HepG2 (cell line): ENCODE results near the gene LRRC45.
A peak's percentile ranks its signal among the peaks of the same experiment; 100 is the strongest.

Experiments used
- EZH2 ChIP-seq: conservative IDR thresholded peaks from 2 replicates; pipeline ENCODE4 v1.6.1; 2012; ENCODE audit warnings: mild to moderate bottlenecking, low read depth, low read length, moderate library complexity
- FOXK1 ChIP-seq: sonication (generic); formaldehyde crosslinking; IDR thresholded peaks from 2 replicates; pipeline ENCODE4 v1.4.0; 2020; ENCODE audit warnings: low read depth, missing genetic modification reagents, borderline replicate concordance
- JUNB ChIP-seq: sonication (generic); formaldehyde crosslinking; IDR thresholded peaks from 2 replicates; pipeline ENCODE4 v1.8.0; 2022; ENCODE audit warnings: missing genetic modification reagents, mild to moderate bottlenecking, borderline replicate concordance
- MEIS1 ChIP-seq: sonication (generic); formaldehyde crosslinking; IDR thresholded peaks from 2 replicates; pipeline ENCODE4 v1.9.0; 2021; ENCODE audit warnings: mild to moderate bottlenecking, missing genetic modification reagents, moderate library complexity, borderline replicate concordance
- ZFP36 ChIP-seq: fragments of 150-350 bp; IDR thresholded peaks from 2 replicates; pipeline ENCODE4 v1.6.1; 2018; ENCODE audit warnings: borderline replicate concordance, low read length, low read depth; ENCODE audit not compliant: partially characterized antibody
- ZNF24 ChIP-seq: fragments of 450-650 bp; IDR thresholded peaks from 2 replicates; pipeline ENCODE4 v1.6.1; 2017; ENCODE audit warnings: antibody characterized with exemption, mild to moderate bottlenecking
- ZNF484 ChIP-seq: sonication (generic); formaldehyde crosslinking; IDR thresholded peaks from 2 replicates; pipeline ENCODE4 v1.5.1; 2020; ENCODE audit warnings: mild to moderate bottlenecking, low read depth, missing genetic modification reagents, borderline replicate concordance
- TF ChIP-seq, protein P1 (sequence below): IDR thresholded peaks from 2 replicates; pipeline ENCODE4 v1.6.1; 2016; ENCODE audit warnings: low read depth, missing genetic modification reagents, missing compliant biosample characterization
- TF ChIP-seq, protein P2 (sequence below): sonication (generic); formaldehyde crosslinking; IDR thresholded peaks from 2 replicates; pipeline ENCODE4 v1.4.0; 2020; ENCODE audit warnings: mild to moderate bottlenecking, missing genetic modification reagents
- TF ChIP-seq, protein P3 (sequence below): sonication (generic); formaldehyde crosslinking; IDR thresholded peaks from 2 replicates; pipeline ENCODE4 v1.5.0; 2020; ENCODE audit warnings: mild to moderate bottlenecking, missing genetic modification reagents, moderate library complexity

DNA sequence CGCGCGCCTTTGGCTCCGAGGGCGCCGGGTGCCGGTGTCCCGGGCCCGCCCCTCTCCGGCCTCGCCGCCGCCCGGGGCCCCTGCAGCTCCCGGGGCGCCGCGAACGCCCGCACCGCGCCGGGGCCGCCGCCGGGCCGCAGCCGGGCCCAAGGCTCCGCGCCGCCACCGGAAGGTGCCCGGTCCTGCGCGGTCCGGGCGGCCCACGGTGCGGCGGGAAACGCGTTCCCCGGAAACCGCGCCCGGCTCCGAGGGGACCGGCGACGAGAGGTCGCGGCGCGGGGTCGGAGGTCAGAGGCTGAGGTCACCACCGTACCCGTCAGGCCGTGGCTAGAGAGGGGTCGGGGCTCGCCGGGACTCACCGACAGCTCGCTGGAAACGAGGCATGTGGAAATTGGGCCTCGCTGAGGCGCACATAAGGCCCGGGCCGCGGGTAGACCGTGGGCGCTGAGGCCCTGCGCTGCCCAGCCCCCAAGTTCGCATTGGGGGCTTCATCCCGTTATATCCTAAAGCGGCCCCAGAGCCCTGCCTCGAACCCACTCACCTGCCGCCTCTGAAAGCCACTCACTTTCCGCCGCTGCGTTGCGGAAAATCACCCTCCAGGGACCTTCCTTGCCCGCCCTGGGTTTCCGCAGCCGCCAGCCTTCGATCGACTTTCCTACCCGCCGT lies 42.7 kb downstream of the LRRC45 start, which contains the start of gene DUS1L:
- TF ChIP-seq ZNF484 (CRISPR knock-in tag) (peak; percentile 80; the same call in 1 of the 2 replicates), MEIS1 (CRISPR knock-in tag) (peak; percentile 62; the same call in 1 of the 2 replicates), JUNB (CRISPR knock-in tag) (no peak), ZNF24 (no peak), ZFP36 (no peak), FOXK1 (CRISPR knock-in tag) (peak; percentile 72; the same call in 1 of the 2 replicates), EZH2 (no peak)
- TF ChIP-seq, protein P1, sequence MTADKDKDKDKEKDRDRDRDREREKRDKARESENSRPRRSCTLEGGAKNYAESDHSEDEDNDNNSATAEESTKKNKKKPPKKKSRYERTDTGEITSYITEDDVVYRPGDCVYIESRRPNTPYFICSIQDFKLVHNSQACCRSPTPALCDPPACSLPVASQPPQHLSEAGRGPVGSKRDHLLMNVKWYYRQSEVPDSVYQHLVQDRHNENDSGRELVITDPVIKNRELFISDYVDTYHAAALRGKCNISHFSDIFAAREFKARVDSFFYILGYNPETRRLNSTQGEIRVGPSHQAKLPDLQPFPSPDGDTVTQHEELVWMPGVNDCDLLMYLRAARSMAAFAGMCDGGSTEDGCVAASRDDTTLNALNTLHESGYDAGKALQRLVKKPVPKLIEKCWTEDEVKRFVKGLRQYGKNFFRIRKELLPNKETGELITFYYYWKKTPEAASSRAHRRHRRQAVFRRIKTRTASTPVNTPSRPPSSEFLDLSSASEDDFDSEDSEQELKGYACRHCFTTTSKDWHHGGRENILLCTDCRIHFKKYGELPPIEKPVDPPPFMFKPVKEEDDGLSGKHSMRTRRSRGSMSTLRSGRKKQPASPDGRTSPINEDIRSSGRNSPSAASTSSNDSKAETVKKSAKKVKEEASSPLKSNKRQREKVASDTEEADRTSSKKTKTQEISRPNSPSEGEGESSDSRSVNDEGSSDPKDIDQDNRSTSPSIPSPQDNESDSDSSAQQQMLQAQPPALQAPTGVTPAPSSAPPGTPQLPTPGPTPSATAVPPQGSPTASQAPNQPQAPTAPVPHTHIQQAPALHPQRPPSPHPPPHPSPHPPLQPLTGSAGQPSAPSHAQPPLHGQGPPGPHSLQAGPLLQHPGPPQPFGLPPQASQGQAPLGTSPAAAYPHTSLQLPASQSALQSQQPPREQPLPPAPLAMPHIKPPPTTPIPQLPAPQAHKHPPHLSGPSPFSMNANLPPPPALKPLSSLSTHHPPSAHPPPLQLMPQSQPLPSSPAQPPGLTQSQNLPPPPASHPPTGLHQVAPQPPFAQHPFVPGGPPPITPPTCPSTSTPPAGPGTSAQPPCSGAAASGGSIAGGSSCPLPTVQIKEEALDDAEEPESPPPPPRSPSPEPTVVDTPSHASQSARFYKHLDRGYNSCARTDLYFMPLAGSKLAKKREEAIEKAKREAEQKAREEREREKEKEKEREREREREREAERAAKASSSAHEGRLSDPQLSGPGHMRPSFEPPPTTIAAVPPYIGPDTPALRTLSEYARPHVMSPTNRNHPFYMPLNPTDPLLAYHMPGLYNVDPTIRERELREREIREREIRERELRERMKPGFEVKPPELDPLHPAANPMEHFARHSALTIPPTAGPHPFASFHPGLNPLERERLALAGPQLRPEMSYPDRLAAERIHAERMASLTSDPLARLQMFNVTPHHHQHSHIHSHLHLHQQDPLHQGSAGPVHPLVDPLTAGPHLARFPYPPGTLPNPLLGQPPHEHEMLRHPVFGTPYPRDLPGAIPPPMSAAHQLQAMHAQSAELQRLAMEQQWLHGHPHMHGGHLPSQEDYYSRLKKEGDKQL (CRISPR knock-in tag), result 0 out of 2 replicates have a peak, but pooled peaks have one; percentile 45
- TF ChIP-seq, protein P2, sequence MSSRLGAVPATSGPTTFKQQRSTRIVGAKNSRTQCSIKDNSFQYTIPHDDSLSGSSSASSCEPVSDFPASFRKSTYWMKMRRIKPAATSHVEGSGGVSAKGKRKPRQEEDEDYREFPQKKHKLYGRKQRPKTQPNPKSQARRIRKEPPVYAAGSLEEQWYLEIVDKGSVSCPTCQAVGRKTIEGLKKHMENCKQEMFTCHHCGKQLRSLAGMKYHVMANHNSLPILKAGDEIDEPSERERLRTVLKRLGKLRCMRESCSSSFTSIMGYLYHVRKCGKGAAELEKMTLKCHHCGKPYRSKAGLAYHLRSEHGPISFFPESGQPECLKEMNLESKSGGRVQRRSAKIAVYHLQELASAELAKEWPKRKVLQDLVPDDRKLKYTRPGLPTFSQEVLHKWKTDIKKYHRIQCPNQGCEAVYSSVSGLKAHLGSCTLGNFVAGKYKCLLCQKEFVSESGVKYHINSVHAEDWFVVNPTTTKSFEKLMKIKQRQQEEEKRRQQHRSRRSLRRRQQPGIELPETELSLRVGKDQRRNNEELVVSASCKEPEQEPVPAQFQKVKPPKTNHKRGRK (CRISPR knock-in tag), result no peak
- TF ChIP-seq, protein P3, sequence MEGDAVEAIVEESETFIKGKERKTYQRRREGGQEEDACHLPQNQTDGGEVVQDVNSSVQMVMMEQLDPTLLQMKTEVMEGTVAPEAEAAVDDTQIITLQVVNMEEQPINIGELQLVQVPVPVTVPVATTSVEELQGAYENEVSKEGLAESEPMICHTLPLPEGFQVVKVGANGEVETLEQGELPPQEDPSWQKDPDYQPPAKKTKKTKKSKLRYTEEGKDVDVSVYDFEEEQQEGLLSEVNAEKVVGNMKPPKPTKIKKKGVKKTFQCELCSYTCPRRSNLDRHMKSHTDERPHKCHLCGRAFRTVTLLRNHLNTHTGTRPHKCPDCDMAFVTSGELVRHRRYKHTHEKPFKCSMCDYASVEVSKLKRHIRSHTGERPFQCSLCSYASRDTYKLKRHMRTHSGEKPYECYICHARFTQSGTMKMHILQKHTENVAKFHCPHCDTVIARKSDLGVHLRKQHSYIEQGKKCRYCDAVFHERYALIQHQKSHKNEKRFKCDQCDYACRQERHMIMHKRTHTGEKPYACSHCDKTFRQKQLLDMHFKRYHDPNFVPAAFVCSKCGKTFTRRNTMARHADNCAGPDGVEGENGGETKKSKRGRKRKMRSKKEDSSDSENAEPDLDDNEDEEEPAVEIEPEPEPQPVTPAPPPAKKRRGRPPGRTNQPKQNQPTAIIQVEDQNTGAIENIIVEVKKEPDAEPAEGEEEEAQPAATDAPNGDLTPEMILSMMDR (CRISPR knock-in tag), result peak; percentile 42
